HG03469 (cell line): ENCODE results near the gene SHC2.

Experiments
- ATAC-seq: cut with Tn5 transposase; IDR thresholded peaks from one replicate; pipeline ENCODE4 v1.9.1; 2021; ENCODE audit warnings: mild to moderate bottlenecking, moderate library complexity, moderate number of reproducible peaks; ENCODE audit not compliant: unreplicated experiment

Gene SHC2

GRCh38 chr19:460877-461720, at the start of gene SHC2:
SHC2 (minus strand) TSS chr19:461033; CDS start chr19:460996, 37 bp downstream.
- ATAC-seq: no peak

- ATAC-seq: no peak
Observed at GRCh38 chr19:508204-509150, 47.6 kb upstream of the SHC2 start.

GRCh38 chr19:507286-508203, 46.7 kb upstream of the SHC2 start, which contains the start of gene TPGS1:
TPGS1 (plus strand) TSS chr19:507497; CDS start chr19:507507, 10 bp downstream.
- peak; percentile 29 for ATAC-seq

- ATAC-seq: peak; percentile 41
Observed at GRCh38 chr19:506404-507285, 45.8 kb upstream of the SHC2 start.

GRCh38 chr19:504616-505015, 43.8 kb upstream of the SHC2 start:
- no peak for ATAC-seq

- ATAC-seq: no peak
Observed at GRCh38 chr19:501646-502045, 40.8 kb upstream of the SHC2 start.

GRCh38 chr19:498977-499623, 38.3 kb upstream of the SHC2 start:
- ATAC-seq: no peak

- no peak for ATAC-seq
Observed at GRCh38 chr19:498511-498891, 37.7 kb upstream of the SHC2 start.

- ATAC-seq: no peak
Observed at GRCh38 chr19:497869-498510, 37.2 kb upstream of the SHC2 start.

GRCh38 chr19:497491-497868, 36.6 kb upstream of the SHC2 start:
- no peak for ATAC-seq

GRCh38 chr19:496986-497385, 36.2 kb upstream of the SHC2 start:
- no peak for ATAC-seq

GRCh38 chr19:496112-496665, 35.4 kb upstream of the SHC2 start, which contains the start of gene MADCAM1:
MADCAM1 (plus strand) TSS chr19:496486; CDS start chr19:496500, 14 bp downstream.
- no peak for ATAC-seq

GRCh38 chr19:495402-496111, 34.7 kb upstream of the SHC2 start:
- ATAC-seq: no peak

- ATAC-seq: no peak
Observed at GRCh38 chr19:495081-495401, 34.2 kb upstream of the SHC2 start.

GRCh38 chr19:494171-495080, 33.6 kb upstream of the SHC2 start:
- ATAC-seq: no peak

GRCh38 chr19:493391-494170, 32.7 kb upstream of the SHC2 start:
- no peak for ATAC-seq
